Sigmoid colon (tissue), 7 donors: ENCODE results near the gene MTUS2. TPM values are rescaled to one million over a fixed set of nuclear protein-coding genes. Genes with fewer than 3 reads are reported as not detected.

ENCODE experiments used
- DNase-seq: peaks from one replicate; pipeline ENCODE4 v3.0.0-alpha.2; 2019
- H3K27ac ChIP-seq, 4 donors: fragments of 200-600 bp; sonication (generic); one replicate each; pipeline ENCODE4 v1.5.1; 2016 to 2019; ENCODE audit warnings: mild to moderate bottlenecking in 1 of 4
- H3K27me3 ChIP-seq, 3 donors: fragments of 200-600 bp; sonication (generic); one replicate each; pipeline ENCODE4 v1.5.1; 2019; ENCODE audit warnings: mild to moderate bottlenecking in 1 of 3
- H3K36me3 ChIP-seq, 4 donors: fragments of 200-600 bp; sonication (generic); one replicate each; pipeline ENCODE4 v1.5.1; 2016 to 2019
- H3K4me1 ChIP-seq, 4 donors: fragments of 200-600 bp; sonication (generic); one replicate each; pipeline ENCODE4 v1.5.1; 2017 to 2019
- H3K4me3 ChIP-seq, 4 donors: fragments of 200-600 bp; sonication (generic); one replicate each; pipeline ENCODE4 v1.5.1; 2017 to 2019; ENCODE audit warnings: mild to moderate bottlenecking in 2 of 4, moderate library complexity in 1 of 4
- H3K9me3 ChIP-seq, 4 donors: fragments of 200-600 bp in 3 of 4; sonication (generic) in 3 of 4; one replicate each; pipeline versions ENCODE4 v1.5.1 to v1.6.1; 2013 to 2019
- CTCF ChIP-seq, 4 experiments: fragments of 450-650 bp in 3 of 4; fragments of 200-600 bp in 1 of 4; IDR thresholded peaks; one replicate each; pipeline ENCODE4 v1.5.1; 2016 to 2019; ENCODE audit warnings: antibody characterized with exemption in 4 of 4, mild to moderate bottlenecking in 3 of 4, moderate library complexity in 2 of 4
- EP300 ChIP-seq, 4 donors: sonication (generic); formaldehyde crosslinking; IDR thresholded peaks; one replicate each; pipeline ENCODE4 v1.6.1; 2017; ENCODE audit warnings: antibody characterized with exemption in 4 of 4
- POLR2A ChIP-seq, 2 donors: fragments of 450-650 bp; IDR thresholded peaks; one replicate each; pipeline ENCODE4 v1.6.1; 2016; ENCODE audit warnings: antibody characterized with exemption in 2 of 2, mild to moderate bottlenecking in 2 of 2, moderate library complexity in 2 of 2
- POLR2AphosphoS5 ChIP-seq, 4 donors: sonication (generic); formaldehyde crosslinking; IDR thresholded peaks; one replicate each; pipeline ENCODE4 v1.6.1; 2017; ENCODE audit warnings: antibody characterized with exemption in 4 of 4
- WGBS, 2 donors: extraction: QIAGEN DNeasy Blood & Tissue Kit; methylation state at CpG; one replicate each; pipeline ENCODE4 v1.1.7; 2013; 5-methylcytosine and 5-hydroxymethylcytosine counted together
- intact Hi-C: fragments of 100-400 bp; cut with DNase I; formaldehyde crosslinking; loops from one replicate; pipeline ENCODE4 v1.15.1; 2023
- polyA plus RNA-seq, 3 donors: library from polyadenylated mRNA; stranded (reverse); fragments of 200-250 nt; gene quantifications; one replicate each; pipeline ENCODE4 v1.2.3, GENCODE V29; 2013
- total RNA-seq, 4 donors: library from RNA; depleted of rRNA; stranded (reverse); fragments of >200 nt; gene quantifications; one replicate each; pipeline ENCODE4 v1.1.0, GENCODE V29; 2016
- donor health status: healthy with polysubstance abuse.
- donor health status: Bipolar disorder and iron deficiency.
- donor health status: healthy.

The MTUS2 gene
- total and polyA plus RNA-seq, 7 donors, result 0.23 to 2.2 (median 0.85) TPM; not detected in 1

- no peak for TF ChIP-seq CTCF (IDR thresholded peaks at IDR 0.05)
- no peak for TF ChIP-seq EP300 (IDR thresholded peaks at IDR 0.05)
- TF ChIP-seq POLR2A (IDR thresholded peaks at IDR 0.05), result no peak
- TF ChIP-seq POLR2AphosphoS5 (IDR thresholded peaks at IDR 0.05), result no peak
- whole genome bisulfite sequencing, 2 donors, result 80 to 85% methylated on average over 4 of the region's 4 CpGs
- intact Hi-C loops, result no loop called here
Observed at GRCh38 chr13:29483623-29484022, 663.5 kb downstream of the MTUS2 start.

DNA sequence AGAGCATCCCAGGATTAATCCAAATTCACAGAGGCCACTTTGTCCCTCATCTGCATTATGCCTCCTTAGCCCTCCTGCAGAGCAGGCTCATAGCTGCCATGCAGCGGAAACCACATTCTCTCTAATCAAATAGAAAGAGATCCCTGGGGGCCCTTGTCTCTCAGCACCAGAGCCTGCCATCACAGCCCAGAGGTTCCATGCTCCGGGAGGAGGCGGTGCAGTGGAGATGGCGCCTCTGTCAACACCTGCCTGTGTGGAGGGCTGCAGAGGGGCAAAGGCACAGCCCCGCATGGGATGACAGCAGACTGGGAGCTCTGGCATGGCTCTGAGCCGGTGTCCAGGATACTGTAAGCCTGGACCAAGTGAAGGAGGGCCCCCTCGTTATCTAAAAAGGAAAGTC, 664.1 kb downstream of the MTUS2 start:
- no peak overlapping the region for H3K27ac ChIP-seq
- H3K9me3 ChIP-seq, result no peaks in the 10 kb centered on the region
- H3K27me3 ChIP-seq, result no peaks in the 10 kb centered on the region
- H3K4me3 ChIP-seq, result no peak overlapping the region
- 84 to 92% methylated on average over 7 of the region's 7 CpGs for WGBS, 2 donors
- no peaks in the 10 kb centered on the region for H3K4me1 ChIP-seq
- no peak for DNase-seq
- intact Hi-C loops, result no loop called here
- no peaks in the 10 kb centered on the region for H3K36me3 ChIP-seq
- TF ChIP-seq POLR2AphosphoS5 (IDR thresholded peaks at IDR 0.05) (no peak), CTCF (IDR thresholded peaks at IDR 0.05) (no peak), EP300 (IDR thresholded peaks at IDR 0.05) (no peak), POLR2A (IDR thresholded peaks at IDR 0.05) (no peak)

More at GRCh38 chr13:29483623-29484022, 663.5 kb downstream of the MTUS2 start:
- DNase-seq, result no peak
- no peaks in the 10 kb centered on the region for H3K4me1 ChIP-seq
- H3K4me3 ChIP-seq, result no peak overlapping the region
- no peaks in the 10 kb centered on the region for H3K27me3 ChIP-seq
- no peaks in the 10 kb centered on the region for H3K9me3 ChIP-seq
- H3K27ac ChIP-seq, result no peak overlapping the region
- no peaks in the 10 kb centered on the region for H3K36me3 ChIP-seq

DNA sequence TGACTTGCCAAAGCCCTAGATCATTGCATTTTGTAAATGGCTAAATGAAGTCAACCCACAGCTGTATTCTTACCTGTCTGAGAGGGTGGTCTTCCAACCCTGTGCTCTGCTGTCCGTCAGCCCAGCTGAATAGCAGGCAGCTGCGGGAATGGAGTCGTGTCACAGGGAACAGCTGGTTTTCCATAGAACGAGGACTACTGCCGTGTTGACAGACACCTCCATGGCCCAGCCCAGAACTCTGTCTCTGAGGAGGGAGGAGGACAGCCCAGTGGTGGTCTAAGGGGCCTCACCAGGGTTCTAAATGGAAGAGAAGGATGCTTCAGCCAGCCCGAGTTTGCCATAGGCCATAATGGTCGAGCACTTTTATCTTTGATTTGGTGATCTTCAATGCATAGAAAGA, 664.7 kb downstream of the MTUS2 start:
- Histone ChIP-seq H3K4me3 (no peak overlapping the region), H3K27ac (no peak overlapping the region), H3K9me3 (no peaks in the 10 kb centered on the region), H3K27me3 (no peaks in the 10 kb centered on the region), H3K4me1 (no peaks in the 10 kb centered on the region), H3K36me3 (no peaks in the 10 kb centered on the region)
- WGBS, 2 donors, result 94% methylated on average over 7 of the region's 7 CpGs
- TF ChIP-seq EP300 (IDR thresholded peaks at IDR 0.05), result no peak
- no peak for TF ChIP-seq CTCF (IDR thresholded peaks at IDR 0.05)
- TF ChIP-seq POLR2A (IDR thresholded peaks at IDR 0.05), result no peak
- TF ChIP-seq POLR2AphosphoS5 (IDR thresholded peaks at IDR 0.05), result no peak
- no peak for DNase-seq
- intact Hi-C loops, result no loop called here

DNA sequence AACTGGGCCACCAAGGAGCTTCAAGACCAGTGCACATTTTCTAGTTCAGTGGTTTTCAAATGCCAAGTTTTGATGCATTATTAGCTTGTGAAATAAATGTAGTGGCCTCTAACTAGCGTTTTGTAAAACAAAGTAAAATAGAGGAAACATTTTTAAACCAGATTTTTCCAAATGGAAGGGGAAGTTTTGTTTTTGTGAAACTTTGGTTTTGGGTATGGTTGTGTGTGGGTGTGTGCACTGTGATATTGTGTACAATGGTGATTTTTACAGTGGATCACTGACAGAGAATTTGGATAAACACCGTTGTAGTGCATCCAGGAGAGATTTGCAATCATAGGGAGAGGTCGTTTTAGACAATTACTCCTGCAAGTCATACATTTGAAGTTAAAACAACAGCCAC, 666.4 kb downstream of the MTUS2 start:
- Histone ChIP-seq H3K4me3 (no peak overlapping the region), H3K27ac (no peak overlapping the region), H3K4me1 (no peaks in the 10 kb centered on the region), H3K36me3 (no peaks in the 10 kb centered on the region), H3K27me3 (no peaks in the 10 kb centered on the region), H3K9me3 (no peaks in the 10 kb centered on the region)
- TF ChIP-seq POLR2A (IDR thresholded peaks at IDR 0.05), result no peak
- WGBS, 2 donors, result 41 to 61% methylated on average over 3 of the region's 3 CpGs
- intact Hi-C loops, result no loop called here
- DNase-seq, result no peak

- TF ChIP-seq POLR2AphosphoS5 (IDR thresholded peaks at IDR 0.05) (no peak), POLR2A (IDR thresholded peaks at IDR 0.05) (no peak), CTCF (IDR thresholded peaks at IDR 0.05) (no peak), EP300 (IDR thresholded peaks at IDR 0.05) (no peak)
- Histone ChIP-seq H3K27ac (no peak overlapping the region), H3K9me3 (no peaks in the 10 kb centered on the region), H3K36me3 (no peaks in the 10 kb centered on the region), H3K4me1 (no peaks in the 10 kb centered on the region), H3K27me3 (no peaks in the 10 kb centered on the region), H3K4me3 (no peak overlapping the region)
- WGBS, 2 donors, result 83 to 88% methylated on average over 22 of the region's 22 CpGs
- intact Hi-C loops, result no loop called here
- DNase-seq, result no peak
Observed at GRCh38 chr13:29487466-29488454, 667.6 kb downstream of the MTUS2 start.
